DOHH2 (cell line): Measurements from ENCODE around the gene SCYL3.

Experiments
- H3F3A ChIP-seq: fragments of 200-600 bp; sonication (generic), shearing (Covaris generic); 2 replicates; pipeline ENCODE4 v1.6.0; 2016; ENCODE audit warnings: antibody characterized with exemption, mild to moderate bottlenecking; ENCODE audit not compliant: control insufficient read depth, insufficient read depth
- H3K27ac ChIP-seq: fragments of 200-600 bp; sonication (generic); 2 replicates; pipeline ENCODE4 v1.5.1; 2014; ENCODE audit warnings: low read depth, mild to moderate bottlenecking, low read length, moderate library complexity
- H3K27me3 ChIP-seq: fragments of 200-600 bp; sonication (generic); 2 replicates; pipeline ENCODE4 v1.6.1; 2014; ENCODE audit warnings: mild to moderate bottlenecking, low read length, mixed read lengths; ENCODE audit not compliant: control insufficient read depth
- H3K36me3 ChIP-seq: fragments of 200-600 bp; sonication (generic); 2 replicates; pipeline ENCODE4 v1.6.1; 2014; ENCODE audit warnings: mild to moderate bottlenecking, low read length, moderate library complexity, mixed read lengths; ENCODE audit not compliant: control insufficient read depth
- H3K4me1 ChIP-seq: fragments of 200-600 bp; sonication (generic); 2 replicates; pipeline ENCODE4 v1.6.1; 2014; ENCODE audit warnings: mild to moderate bottlenecking, low read length, mixed read lengths; ENCODE audit not compliant: control insufficient read depth
- H3K4me2 ChIP-seq: fragments of 200-600 bp; sonication (generic); 2 replicates; pipeline ENCODE4 v1.6.0; 2014; ENCODE audit warnings: mild to moderate bottlenecking, low read length, moderate library complexity
- H3K4me3 ChIP-seq: fragments of 200-600 bp; sonication (generic); 2 replicates; pipeline ENCODE4 v1.5.1; 2014; ENCODE audit warnings: mild to moderate bottlenecking, low read length, mixed read lengths
- H3K79me2 ChIP-seq: fragments of 200-600 bp; sonication (generic); 2 replicates; pipeline ENCODE4 v1.6.1; 2014; ENCODE audit warnings: mild to moderate bottlenecking, low read length, mixed read lengths; ENCODE audit not compliant: control insufficient read depth
- H3K9me2 ChIP-seq: fragments of 200-600 bp; sonication (generic); replicated peaks from 2 replicates; pipeline ENCODE4 v1.6.1; 2014; ENCODE audit warnings: mild to moderate bottlenecking, low read length, mixed read lengths; ENCODE audit not compliant: control insufficient read depth
- H3K9me3 ChIP-seq: fragments of 200-600 bp; sonication (generic); 2 replicates; pipeline ENCODE4 v1.6.1; 2014; ENCODE audit warnings: antibody characterized with exemption, low read length, mixed read lengths; ENCODE audit not compliant: control insufficient read depth, insufficient read depth
- H4K20me1 ChIP-seq: fragments of 200-600 bp; sonication (generic); 2 replicates; pipeline ENCODE4 v1.6.0; 2014; ENCODE audit warnings: low read depth, mild to moderate bottlenecking, antibody characterized with exemption, low read length, moderate library complexity; ENCODE audit not compliant: control insufficient read depth, insufficient read depth
- EZH2phosphoT487 ChIP-seq: fragments of 200-600 bp; sonication (generic); IDR thresholded peaks from 2 replicates; pipeline ENCODE4 v1.6.1; 2017; ENCODE audit warnings: borderline replicate concordance, mild to moderate bottlenecking, antibody characterized with exemption, low read length, moderate library complexity, mixed read lengths
- TF ChIP-seq, protein P1 (sequence below): fragments of 200-600 bp; sonication (generic); IDR thresholded peaks from one replicate; pipeline ENCODE4 v1.5.1; 2014; ENCODE audit warnings: antibody characterized with exemption, mild to moderate bottlenecking, low read depth, low read length; ENCODE audit not compliant: poor library complexity, severe bottlenecking

The SCYL3 gene

GRCh38 chr1:169882039-169882511 is 11.6 kb downstream of the SCYL3 start:
- Histone ChIP-seq H3K27ac (no peak overlapping the region), H4K20me1 (no peaks in the 10 kb centered on the region), H3K9me2 (no peaks in the 10 kb centered on the region), H3K4me1 (peaks cover 17% of the 10 kb centered on the region), H3K4me2 (no peak overlapping the region), H3K79me2 (no peaks in the 10 kb centered on the region), H3F3A (no peaks in the 10 kb centered on the region), H3K27me3 (no peaks in the 10 kb centered on the region), H3K36me3 (peaks cover 25% of the 10 kb centered on the region), H3K9me3 (no peaks in the 10 kb centered on the region), H3K4me3 (no peak overlapping the region)
- TF ChIP-seq EZH2phosphoT487: no peak
- TF ChIP-seq, protein P1, sequence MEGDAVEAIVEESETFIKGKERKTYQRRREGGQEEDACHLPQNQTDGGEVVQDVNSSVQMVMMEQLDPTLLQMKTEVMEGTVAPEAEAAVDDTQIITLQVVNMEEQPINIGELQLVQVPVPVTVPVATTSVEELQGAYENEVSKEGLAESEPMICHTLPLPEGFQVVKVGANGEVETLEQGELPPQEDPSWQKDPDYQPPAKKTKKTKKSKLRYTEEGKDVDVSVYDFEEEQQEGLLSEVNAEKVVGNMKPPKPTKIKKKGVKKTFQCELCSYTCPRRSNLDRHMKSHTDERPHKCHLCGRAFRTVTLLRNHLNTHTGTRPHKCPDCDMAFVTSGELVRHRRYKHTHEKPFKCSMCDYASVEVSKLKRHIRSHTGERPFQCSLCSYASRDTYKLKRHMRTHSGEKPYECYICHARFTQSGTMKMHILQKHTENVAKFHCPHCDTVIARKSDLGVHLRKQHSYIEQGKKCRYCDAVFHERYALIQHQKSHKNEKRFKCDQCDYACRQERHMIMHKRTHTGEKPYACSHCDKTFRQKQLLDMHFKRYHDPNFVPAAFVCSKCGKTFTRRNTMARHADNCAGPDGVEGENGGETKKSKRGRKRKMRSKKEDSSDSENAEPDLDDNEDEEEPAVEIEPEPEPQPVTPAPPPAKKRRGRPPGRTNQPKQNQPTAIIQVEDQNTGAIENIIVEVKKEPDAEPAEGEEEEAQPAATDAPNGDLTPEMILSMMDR: no peak

DNA sequence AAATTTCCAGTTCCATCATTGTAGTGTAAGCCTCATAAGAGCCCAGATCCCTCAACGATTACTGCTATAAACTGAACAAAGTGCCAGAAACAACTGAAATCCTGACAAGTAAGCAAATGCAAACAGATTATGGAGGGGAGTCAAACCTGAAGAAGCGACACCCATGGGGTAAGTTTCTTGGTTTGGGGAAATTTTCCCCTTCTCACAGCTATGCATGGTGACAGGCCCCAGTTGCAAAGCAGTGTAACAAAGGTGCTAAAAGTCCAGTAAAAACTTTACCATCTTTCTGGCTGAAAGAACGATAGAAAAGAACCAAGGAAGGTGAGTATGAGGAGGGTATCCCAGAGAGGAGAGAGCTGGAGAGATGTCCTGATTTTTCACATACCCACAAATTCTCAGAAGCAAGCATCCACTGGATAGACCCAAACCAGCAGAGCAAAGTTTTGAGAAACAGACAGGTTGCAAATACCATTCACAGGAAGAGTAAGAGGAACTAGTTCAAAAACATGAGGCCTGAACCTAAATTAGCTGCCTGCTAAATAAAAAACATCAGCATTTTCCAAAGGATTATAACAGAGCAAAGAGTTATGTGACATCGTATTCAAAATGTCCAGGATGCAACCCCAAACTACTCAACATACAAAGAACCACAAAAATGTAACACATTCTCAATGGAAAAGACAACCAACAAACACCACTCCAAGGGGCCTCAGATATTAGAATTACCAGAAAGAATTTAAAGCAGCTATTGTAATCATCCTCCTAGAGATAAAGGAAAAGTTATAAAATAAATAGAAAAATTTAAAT is 14.5 kb downstream of the SCYL3 start:
- Histone ChIP-seq H3K27ac (no peak overlapping the region), H4K20me1 (no peaks in the 10 kb centered on the region), H3K4me2 (peak overlapping the region; percentile 6), H3K36me3 (peaks cover 24% of the 10 kb centered on the region), H3K4me3 (no peak overlapping the region), H3K9me2 (no peaks in the 10 kb centered on the region), H3K9me3 (no peaks in the 10 kb centered on the region), H3F3A (no peaks in the 10 kb centered on the region), H3K79me2 (no peaks in the 10 kb centered on the region), H3K27me3 (no peaks in the 10 kb centered on the region), H3K4me1 (peaks cover 18% of the 10 kb centered on the region)
- TF ChIP-seq, protein P1: no peak

DNA sequence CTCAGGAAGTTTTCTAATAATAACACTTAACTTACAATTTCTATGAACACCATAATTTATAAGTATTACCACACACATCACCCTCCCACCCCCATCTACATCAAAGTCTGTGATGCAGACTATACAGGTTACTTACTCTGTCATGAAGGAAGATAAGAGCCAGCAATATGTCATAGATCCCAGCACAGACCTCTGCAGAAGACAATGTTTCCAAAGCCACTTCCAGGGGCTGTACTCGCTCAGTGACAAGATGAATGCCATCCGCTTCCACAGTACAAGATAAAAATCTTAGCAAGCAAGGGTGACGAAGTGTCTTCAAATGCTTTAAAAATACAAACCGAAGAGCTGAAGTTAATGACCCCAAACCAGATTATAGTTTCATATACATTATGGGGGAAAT is 15.2 kb downstream of the SCYL3 start:
- H4K20me1 ChIP-seq: no peaks in the 10 kb centered on the region
- H3K4me1 ChIP-seq: peaks cover 26% of the 10 kb centered on the region
- H3K9me3 ChIP-seq: no peaks in the 10 kb centered on the region
- no peak for TF ChIP-seq EZH2phosphoT487
- TF ChIP-seq, protein P1: no peak
- no peak overlapping the region for H3K27ac ChIP-seq
- H3K36me3 ChIP-seq: peaks cover 32% of the 10 kb centered on the region
- H3K4me3 ChIP-seq: no peak overlapping the region
- H3K27me3 ChIP-seq: no peaks in the 10 kb centered on the region
- no peak overlapping the region for H3K4me2 ChIP-seq
- H3K79me2 ChIP-seq: no peaks in the 10 kb centered on the region
- H3K9me2 ChIP-seq: no peaks in the 10 kb centered on the region
- H3F3A ChIP-seq: no peaks in the 10 kb centered on the region
